ENCODE data around the gene TCIRG1. TPM values are rescaled to one million over a fixed set of nuclear protein-coding genes. Genes with fewer than 3 reads are reported as not detected.

The TCIRG1 gene
- total RNA-seq, 4 donors from 2014 or later = 13.4 to 24.5 (median 14.1) TPM

- TF ChIP-seq CTCF (IDR thresholded peaks at IDR 0.05 in 4 of 5, conservative IDR thresholded peaks at IDR 0.05 in 1 of 5) (no peak), POLR2A (IDR thresholded peaks at IDR 0.05) (no peak)
- no peaks in the 10 kb centered on the region for H3K4me1 ChIP-seq
- no peaks in the 10 kb centered on the region for H3K9me3 ChIP-seq
- intact Hi-C loops (cut with DNase I; ENCODE audit: low total_unique reads) (no loop called here), in situ Hi-C loops (cut with MboI; ENCODE audit: low sequenced_read_pairs in 4 of 4) (no loop called here)
- no peaks in the 10 kb centered on the region for H3K27me3 ChIP-seq
- DNase-seq (no peak), ATAC-seq (no peak)
- no peak overlapping the region for H3K4me3 ChIP-seq
- no peak overlapping the region for H3K27ac ChIP-seq
- no peaks in the 10 kb centered on the region for H3K36me3 ChIP-seq
Measured at GRCh38 chr11:68020575-68020974, 18.2 kb upstream of the TCIRG1 start.

DNA sequence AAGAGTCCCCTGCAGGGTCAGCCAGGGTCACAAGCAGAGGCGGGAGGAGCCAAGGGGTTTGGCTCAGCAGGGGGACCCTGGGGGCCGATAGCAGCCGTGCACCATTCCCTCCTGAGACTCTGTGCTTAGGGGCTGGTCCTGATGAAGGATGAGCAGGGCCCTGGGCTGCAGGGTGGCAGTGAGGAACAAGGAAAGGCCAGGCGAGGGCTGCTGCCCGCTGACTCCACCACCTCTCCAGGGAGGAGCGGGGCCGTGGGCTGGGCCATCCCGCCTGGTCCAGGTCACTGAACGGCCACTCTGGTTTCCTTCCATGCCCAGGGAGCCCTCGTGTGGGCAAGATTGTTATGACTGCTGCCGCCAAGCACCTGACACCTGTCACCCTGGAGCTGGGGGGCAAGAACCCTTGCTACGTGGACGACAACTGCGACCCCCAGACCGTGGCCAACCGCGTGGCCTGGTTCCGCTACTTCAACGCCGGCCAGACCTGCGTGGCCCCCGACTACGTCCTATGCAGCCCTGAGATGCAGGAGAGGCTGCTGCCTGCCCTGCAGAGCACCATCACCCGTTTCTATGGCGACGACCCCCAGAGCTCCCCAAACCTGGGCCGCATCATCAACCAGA lies 17.5 kb upstream of the TCIRG1 start:
- intact Hi-C loops (cut with DNase I; ENCODE audit: low total_unique reads) = no loop called here
- Histone ChIP-seq H3K36me3 (no peaks in the 10 kb centered on the region), H3K27me3 (no peaks in the 10 kb centered on the region), H3K4me1 (no peaks in the 10 kb centered on the region), H3K4me3 (no peak overlapping the region), H3K9me3 (no peaks in the 10 kb centered on the region), H3K27ac (no peak overlapping the region)
- DNase-seq (no peak), ATAC-seq (no peak)
- peak in 1 of 5 experiments; percentile 11 for TF ChIP-seq CTCF (IDR thresholded peaks at IDR 0.05 in 4 of 5, conservative IDR thresholded peaks at IDR 0.05 in 1 of 5)
- no peak for TF ChIP-seq POLR2A (IDR thresholded peaks at IDR 0.05)
- in situ Hi-C loops (cut with MboI; ENCODE audit: low sequenced_read_pairs in 4 of 4) = no loop called here

DNA sequence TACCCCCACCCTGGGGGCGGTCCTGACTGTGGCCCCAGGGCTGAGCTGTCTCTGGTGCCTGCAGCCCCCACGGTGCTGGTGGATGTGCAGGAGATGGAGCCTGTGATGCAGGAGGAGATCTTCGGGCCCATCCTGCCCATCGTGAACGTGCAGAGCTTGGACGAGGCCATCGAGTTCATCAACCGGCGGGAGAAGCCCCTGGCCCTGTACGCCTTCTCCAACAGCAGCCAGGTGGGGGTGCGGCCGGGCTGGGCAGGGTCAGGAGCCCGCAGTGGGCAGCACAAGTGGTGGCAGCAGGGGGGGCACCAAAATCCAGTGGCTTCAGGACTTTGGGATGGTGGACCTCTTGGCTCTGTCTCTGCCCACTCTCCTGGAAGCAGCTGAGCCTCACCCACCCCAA lies 16.3 kb upstream of the TCIRG1 start:
- Histone ChIP-seq H3K36me3 (no peaks in the 10 kb centered on the region), H3K4me1 (no peaks in the 10 kb centered on the region), H3K9me3 (no peaks in the 10 kb centered on the region), H3K4me3 (no peak overlapping the region), H3K27ac (no peak overlapping the region), H3K27me3 (no peaks in the 10 kb centered on the region)
- TF ChIP-seq CTCF (IDR thresholded peaks at IDR 0.05 in 4 of 5, conservative IDR thresholded peaks at IDR 0.05 in 1 of 5) = no peak
- TF ChIP-seq POLR2A (IDR thresholded peaks at IDR 0.05) = no peak
- DNase-seq = no peak
- intact Hi-C loops (cut with DNase I; ENCODE audit: low total_unique reads) = no loop called here
- in situ Hi-C loops (cut with MboI; ENCODE audit: low sequenced_read_pairs in 4 of 4) = no loop called here
- ATAC-seq = no peak

DNA sequence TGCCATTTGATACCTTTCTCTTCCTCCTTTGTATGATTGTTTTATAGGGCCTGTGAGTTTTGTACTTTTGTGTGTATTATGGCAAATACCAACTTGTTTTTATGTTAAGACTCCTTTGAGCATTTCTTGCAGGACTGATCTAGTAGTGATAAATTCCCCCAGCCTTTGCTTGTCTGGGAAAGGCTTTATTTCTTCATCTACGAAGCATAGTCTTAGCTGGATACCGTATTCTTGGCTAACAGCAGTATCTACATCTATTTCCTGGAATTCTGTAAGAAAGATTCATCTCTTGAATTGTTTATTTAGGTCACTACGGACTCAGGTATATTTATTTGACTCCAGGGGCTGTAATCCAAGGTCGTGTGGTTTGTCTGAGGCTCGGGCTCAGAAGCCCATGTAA lies 14.3 kb upstream of the TCIRG1 start:
- ATAC-seq = no peak
- Histone ChIP-seq H3K4me1 (peaks cover 2 to 4% of the 10 kb centered on the region in 2 donors), H3K36me3 (no peaks in the 10 kb centered on the region), H3K27ac (no peak overlapping the region), H3K9me3 (no peaks in the 10 kb centered on the region), H3K27me3 (no peaks in the 10 kb centered on the region), H3K4me3 (no peak overlapping the region)
- DNase-seq = no peak
- TF ChIP-seq POLR2A (IDR thresholded peaks at IDR 0.05) (no peak), CTCF (IDR thresholded peaks at IDR 0.05 in 4 of 5, conservative IDR thresholded peaks at IDR 0.05 in 1 of 5) (no peak)
- in situ Hi-C loops (cut with MboI; ENCODE audit: low sequenced_read_pairs in 4 of 4) (no loop called here), intact Hi-C loops (cut with DNase I; ENCODE audit: low total_unique reads) (no loop called here)

GRCh38 chr11:68025047-68025446 lies 13.8 kb upstream of the TCIRG1 start:
- no peaks in the 10 kb centered on the region for H3K36me3 ChIP-seq
- intact Hi-C loops (cut with DNase I; ENCODE audit: low total_unique reads) = no loop called here

More at GRCh38 chr11:68025047-68025446, 13.8 kb upstream of the TCIRG1 start:
- TF ChIP-seq POLR2A (IDR thresholded peaks at IDR 0.05) (no peak), CTCF (IDR thresholded peaks at IDR 0.05 in 4 of 5, conservative IDR thresholded peaks at IDR 0.05 in 1 of 5) (no peak)
- ATAC-seq (no peak), DNase-seq (no peak)
- H3K27ac ChIP-seq = no peak overlapping the region
- in situ Hi-C loops (cut with MboI; ENCODE audit: low sequenced_read_pairs in 4 of 4) = no loop called here
- H3K4me3 ChIP-seq = no peak overlapping the region
- H3K27me3 ChIP-seq = no peaks in the 10 kb centered on the region
- H3K4me1 ChIP-seq = peaks cover 6 to 7% of the 10 kb centered on the region in 2 donors
- H3K9me3 ChIP-seq = no peaks in the 10 kb centered on the region
